Glutamatergic neuron (in vitro differentiated cells): Measurements from ENCODE around the gene NRXN3. TPM values are rescaled to one million over a fixed set of nuclear protein-coding genes. Genes with fewer than 3 reads are reported as not detected.

Experiments used
- DNase-seq: peaks from one replicate; pipeline ENCODE4 v3.0.0; 2022
- H3K27ac Mint-ChIP-seq: one replicate; pipeline ENCODE4 v1.8.0; 2020; ENCODE audit warnings: mild to moderate bottlenecking, mixed read lengths, inconsistent platforms; ENCODE audit not compliant: unreplicated experiment
- H3K27me3 Mint-ChIP-seq: one replicate; pipeline ENCODE4 v1.8.0; 2020; ENCODE audit warnings: mild to moderate bottlenecking, moderate library complexity, mixed read lengths, inconsistent platforms; ENCODE audit not compliant: unreplicated experiment
- H3K36me3 Mint-ChIP-seq: one replicate; pipeline ENCODE4 v1.8.0; 2020; ENCODE audit warnings: mild to moderate bottlenecking, mixed read lengths, inconsistent platforms; ENCODE audit not compliant: unreplicated experiment
- H3K4me1 Mint-ChIP-seq: one replicate; pipeline ENCODE4 v1.8.0; 2020; ENCODE audit warnings: mild to moderate bottlenecking, low read depth, mixed read lengths, inconsistent platforms; ENCODE audit not compliant: unreplicated experiment
- H3K4me3 Mint-ChIP-seq: one replicate; pipeline ENCODE4 v1.8.0; 2020; ENCODE audit warnings: mild to moderate bottlenecking, mixed read lengths, inconsistent platforms; ENCODE audit not compliant: unreplicated experiment
- H3K9me3 Mint-ChIP-seq: one replicate; pipeline ENCODE4 v1.8.0; 2020; ENCODE audit warnings: mild to moderate bottlenecking, moderate library complexity, mixed read lengths, inconsistent platforms; ENCODE audit not compliant: unreplicated experiment
- total RNA-seq: library from RNA; stranded (reverse); fragmentation: NEBNext Ultra II Directional; extraction: Animal tissue kit (Norgen Biotek cat#: 25700); gene quantifications from one replicate; pipeline ENCODE4 v1.2.1, GENCODE V29; 2021; ENCODE audit not compliant: unreplicated experiment
- TF ChIP-seq, protein P1 (sequence below): fragments of 200-600 bp; sonication (generic); IDR thresholded peaks from one replicate; pipeline ENCODE4 v1.5.0; 2021; ENCODE audit not compliant: partially characterized antibody, unreplicated experiment

Gene NRXN3
- total RNA-seq, 1 donor from 2014 or later = 1.2 TPM

GRCh38 chr14:79724934-79725717, 1555.0 kb downstream of the NRXN3 start:
- TF ChIP-seq, protein P1, sequence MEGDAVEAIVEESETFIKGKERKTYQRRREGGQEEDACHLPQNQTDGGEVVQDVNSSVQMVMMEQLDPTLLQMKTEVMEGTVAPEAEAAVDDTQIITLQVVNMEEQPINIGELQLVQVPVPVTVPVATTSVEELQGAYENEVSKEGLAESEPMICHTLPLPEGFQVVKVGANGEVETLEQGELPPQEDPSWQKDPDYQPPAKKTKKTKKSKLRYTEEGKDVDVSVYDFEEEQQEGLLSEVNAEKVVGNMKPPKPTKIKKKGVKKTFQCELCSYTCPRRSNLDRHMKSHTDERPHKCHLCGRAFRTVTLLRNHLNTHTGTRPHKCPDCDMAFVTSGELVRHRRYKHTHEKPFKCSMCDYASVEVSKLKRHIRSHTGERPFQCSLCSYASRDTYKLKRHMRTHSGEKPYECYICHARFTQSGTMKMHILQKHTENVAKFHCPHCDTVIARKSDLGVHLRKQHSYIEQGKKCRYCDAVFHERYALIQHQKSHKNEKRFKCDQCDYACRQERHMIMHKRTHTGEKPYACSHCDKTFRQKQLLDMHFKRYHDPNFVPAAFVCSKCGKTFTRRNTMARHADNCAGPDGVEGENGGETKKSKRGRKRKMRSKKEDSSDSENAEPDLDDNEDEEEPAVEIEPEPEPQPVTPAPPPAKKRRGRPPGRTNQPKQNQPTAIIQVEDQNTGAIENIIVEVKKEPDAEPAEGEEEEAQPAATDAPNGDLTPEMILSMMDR = no peak
- no peak for DNase-seq
- no peaks in the 10 kb centered on the region for H3K4me1 Mint-ChIP-seq
- H3K27ac Mint-ChIP-seq = no peak overlapping the region
- no peaks in the 10 kb centered on the region for H3K9me3 Mint-ChIP-seq
- H3K4me3 Mint-ChIP-seq = no peak overlapping the region
- no peaks in the 10 kb centered on the region for H3K27me3 Mint-ChIP-seq
- H3K36me3 Mint-ChIP-seq = no peaks in the 10 kb centered on the region

GRCh38 chr14:79727900-79728299, 1557.7 kb downstream of the NRXN3 start:
- no peaks in the 10 kb centered on the region for H3K36me3 Mint-ChIP-seq
- H3K27me3 Mint-ChIP-seq = no peaks in the 10 kb centered on the region
- TF ChIP-seq, protein P1 = no peak
- H3K4me3 Mint-ChIP-seq = no peak overlapping the region
- DNase-seq = no peak
- H3K9me3 Mint-ChIP-seq = no peaks in the 10 kb centered on the region
- H3K27ac Mint-ChIP-seq = no peak overlapping the region
- H3K4me1 Mint-ChIP-seq = peaks cover 4% of the 10 kb centered on the region

DNA sequence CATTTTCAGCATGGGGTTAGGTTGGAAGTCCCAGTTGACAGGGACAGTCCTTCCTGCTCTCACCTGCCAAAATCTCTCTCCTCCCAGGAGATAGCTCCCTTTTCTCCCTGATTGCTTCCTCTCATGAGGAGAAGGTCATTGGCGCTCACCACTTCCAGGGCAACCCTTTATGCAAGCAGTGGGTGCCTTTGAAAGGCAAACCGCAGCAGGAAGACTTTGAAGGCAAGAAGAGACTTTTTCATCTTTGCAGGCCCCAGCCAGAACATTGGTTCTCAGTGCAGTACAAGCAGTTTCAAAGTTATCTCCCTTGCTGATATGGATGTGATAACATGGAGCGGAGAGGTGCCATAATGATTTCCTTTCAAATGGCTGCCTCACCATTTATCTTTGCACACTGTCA, 1558.2 kb downstream of the NRXN3 start:
- Mint-ChIP-seq H3K4me3 (no peak overlapping the region), H3K9me3 (no peaks in the 10 kb centered on the region), H3K36me3 (no peaks in the 10 kb centered on the region), H3K27ac (no peak overlapping the region), H3K27me3 (no peaks in the 10 kb centered on the region), H3K4me1 (peaks cover 6% of the 10 kb centered on the region)
- TF ChIP-seq, protein P1 = no peak
- no peak for DNase-seq

- Mint-ChIP-seq H3K27ac (no peak overlapping the region), H3K27me3 (no peaks in the 10 kb centered on the region), H3K9me3 (no peaks in the 10 kb centered on the region), H3K4me1 (peaks cover 15% of the 10 kb centered on the region), H3K36me3 (no peaks in the 10 kb centered on the region), H3K4me3 (no peak overlapping the region)
- TF ChIP-seq, protein P1 = no peak
- no peak for DNase-seq
These were observed 1559.6 kb downstream of the NRXN3 start for GRCh38 chr14:79729731-79730130.

DNA sequence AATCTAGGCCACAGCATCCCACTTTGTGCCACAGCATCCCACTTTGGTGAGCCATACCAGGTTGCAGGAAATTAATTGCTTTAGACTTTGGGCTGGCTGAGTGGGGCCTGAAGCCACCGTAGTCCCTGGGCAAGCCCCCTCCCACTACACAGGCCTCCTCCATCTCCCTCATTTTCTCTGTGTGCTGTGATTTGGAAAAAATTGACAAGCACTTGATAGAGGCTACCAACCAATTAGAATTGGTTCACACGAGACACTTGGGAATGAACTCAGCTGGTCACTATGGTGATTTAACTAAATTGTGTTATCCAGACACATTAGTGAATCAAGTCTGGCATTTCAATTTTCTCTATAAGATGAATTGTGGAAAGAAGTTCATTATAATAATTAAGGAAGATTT, 1560.0 kb downstream of the NRXN3 start:
- TF ChIP-seq, protein P1 = no peak
- H3K27ac Mint-ChIP-seq = no peak overlapping the region
- H3K9me3 Mint-ChIP-seq = no peaks in the 10 kb centered on the region
- no peaks in the 10 kb centered on the region for H3K36me3 Mint-ChIP-seq
- H3K27me3 Mint-ChIP-seq = no peaks in the 10 kb centered on the region
- H3K4me3 Mint-ChIP-seq = no peak overlapping the region
- peaks cover 15% of the 10 kb centered on the region for H3K4me1 Mint-ChIP-seq
- DNase-seq = no peak
